NOMO-1 treated with DMSO at 0.1 percent for 48 hours (cell line): Measurements from ENCODE around the gene ADAMTSL2.
A peak's percentile ranks its signal among the peaks of the same experiment; 100 is the strongest.

Experiments
- DNase-seq: peaks from one replicate; lab custom pipeline; 2025; ENCODE audit not compliant: unreplicated experiment; lab: John Stamatoyannopoulos, UW

Gene ADAMTSL2

GRCh38 chr9:133532937-133533668, 1.4 kb upstream of the ADAMTSL2 start:
- peak; percentile 14 for DNase-seq

- DNase-seq = no peak
Measured at GRCh38 chr9:133533857-133534256, 647 bp upstream of the ADAMTSL2 start.

GRCh38 chr9:133535306-133535877, 888 bp downstream of the ADAMTSL2 start:
- no peak for DNase-seq

GRCh38 chr9:133536080-133536479, 1.6 kb downstream of the ADAMTSL2 start:
- DNase-seq = no peak

GRCh38 chr9:133536536-133536935, 2.0 kb downstream of the ADAMTSL2 start:
- DNase-seq = no peak

GRCh38 chr9:133537257-133537656, 2.8 kb downstream of the ADAMTSL2 start:
- DNase-seq = no peak

GRCh38 chr9:133538176-133538575, 3.7 kb downstream of the ADAMTSL2 start:
- no peak for DNase-seq

- no peak for DNase-seq
Measured at GRCh38 chr9:133538851-133539833, 4.6 kb downstream of the ADAMTSL2 start.

GRCh38 chr9:133539991-133540697, 5.6 kb downstream of the ADAMTSL2 start:
- DNase-seq = peak; percentile 64

GRCh38 chr9:133540698-133541025, 6.2 kb downstream of the ADAMTSL2 start:
- DNase-seq = no peak

GRCh38 chr9:133542002-133542401, 7.5 kb downstream of the ADAMTSL2 start:
- DNase-seq = no peak

- DNase-seq = no peak
Measured at GRCh38 chr9:133543772-133544467, 9.4 kb downstream of the ADAMTSL2 start.

- no peak for DNase-seq
Measured at GRCh38 chr9:133545494-133546286, 11.2 kb downstream of the ADAMTSL2 start.

GRCh38 chr9:133546287-133546680, 11.8 kb downstream of the ADAMTSL2 start:
- DNase-seq = no peak

GRCh38 chr9:133547116-133547515, 12.6 kb downstream of the ADAMTSL2 start:
- DNase-seq = no peak

- DNase-seq = no peak
Measured at GRCh38 chr9:133551446-133551845, 16.9 kb downstream of the ADAMTSL2 start.

- no peak for DNase-seq
Measured at GRCh38 chr9:133552236-133552635, 17.7 kb downstream of the ADAMTSL2 start.

- DNase-seq = no peak
Measured at GRCh38 chr9:133553123-133553522, 18.6 kb downstream of the ADAMTSL2 start.

- no peak for DNase-seq
Measured at GRCh38 chr9:133553973-133554713, 19.6 kb downstream of the ADAMTSL2 start.
